Uterine smooth muscle cell (primary cell): ENCODE data around the gene PLEKHM1. TPM values are rescaled to one million over a fixed set of nuclear protein-coding genes. Genes with fewer than 3 reads are reported as not detected.

Experiments
- total RNA-seq: library from RNA; depleted of rRNA; stranded (reverse); fragments of >200 nt; gene quantifications from 2 replicates; pipeline ENCODE4 v1.2.3, GENCODE V29; 2014

PLEKHM1 gene
- total RNA-seq: 21.0 and 24.7 TPM in 2 replicates

DNA sequence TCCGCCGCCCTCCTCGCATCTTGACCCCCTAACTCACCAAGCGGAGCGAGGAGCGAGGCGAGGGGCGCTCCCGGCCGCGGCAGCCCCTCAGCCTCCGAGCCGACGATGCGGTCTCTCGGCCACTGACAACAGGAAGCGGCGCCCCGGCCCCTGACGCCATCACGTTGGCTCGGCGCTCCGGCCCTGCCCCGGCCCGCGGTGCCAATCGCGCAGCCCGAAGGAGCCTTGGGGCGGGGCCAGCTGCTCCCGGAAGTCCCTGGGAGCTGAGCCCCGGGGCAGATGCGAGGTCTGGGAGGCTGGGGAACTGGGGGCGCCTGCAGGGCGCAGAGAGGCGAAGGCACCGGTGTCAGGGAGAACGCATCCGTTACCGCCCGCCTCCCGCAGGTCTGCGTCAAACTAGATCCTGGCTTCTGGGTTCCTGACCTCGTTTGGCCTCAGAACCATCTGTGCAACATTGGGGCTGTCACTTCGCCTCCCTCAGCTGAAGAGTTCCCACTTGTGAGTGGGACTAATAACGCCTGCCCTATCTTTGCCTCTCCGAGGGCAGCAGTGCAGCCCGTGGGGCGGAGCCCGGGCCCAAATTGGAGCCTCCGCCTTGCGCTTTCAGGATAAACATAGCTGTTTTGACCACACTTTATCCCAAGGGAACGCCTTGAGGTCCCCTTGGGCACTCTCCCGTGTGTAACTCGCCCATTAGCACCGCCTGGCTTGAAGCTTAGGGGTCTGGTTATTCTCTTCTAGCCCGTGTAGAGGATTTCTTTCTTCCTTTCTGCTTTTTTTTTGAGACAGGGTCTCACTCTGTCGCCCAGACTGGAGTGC is at the start of gene PLEKHM1:
Gene PLEKHM1 (minus strand): TSS at position 107 of the 819 bp plus-strand sequence. CDS start 8,237 bp downstream, outside the sequence.

DNA sequence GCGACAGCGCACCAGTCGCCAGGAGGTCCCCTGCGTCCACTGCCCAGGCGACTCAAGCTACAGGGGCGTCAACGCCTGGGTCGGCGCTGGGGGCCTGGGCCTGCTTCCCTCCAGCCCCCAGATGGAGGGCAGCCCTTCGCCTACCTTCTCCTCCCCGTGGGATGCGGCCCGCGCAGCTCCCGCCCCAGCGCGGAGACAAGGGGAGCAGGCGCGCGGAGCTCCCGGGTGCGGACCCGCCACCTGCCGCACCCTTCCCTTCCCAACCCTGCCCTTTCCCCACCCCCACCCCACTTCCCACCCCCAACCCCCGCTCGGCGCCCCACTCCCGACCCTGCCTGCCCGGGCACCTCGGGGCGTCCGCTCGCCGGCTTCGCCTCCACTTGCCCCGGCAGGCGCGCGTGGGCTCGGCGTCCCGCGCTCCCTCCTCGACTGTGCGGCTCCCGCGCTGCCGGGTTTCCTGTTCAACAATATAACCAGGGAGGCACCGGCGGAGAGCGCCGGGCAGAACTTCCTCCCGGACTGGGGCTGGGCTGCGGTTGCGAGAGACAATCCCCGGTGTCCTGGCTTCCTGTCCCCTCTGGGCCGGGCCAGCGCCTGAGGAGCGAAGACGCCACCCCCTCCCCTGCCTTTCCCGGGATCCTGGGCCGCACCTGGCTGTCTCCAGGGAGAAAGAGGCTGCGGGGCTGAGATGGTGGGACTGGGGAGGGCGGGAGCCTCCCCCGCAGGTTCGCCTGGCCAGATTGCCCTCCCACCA is 57.9 kb downstream of the PLEKHM1 start, which contains the start of gene ARHGAP27:
Gene ARHGAP27 (minus strand): TSS at position 466 of the 754 bp plus-strand sequence. CDS start 2,591 bp downstream, outside the sequence.

Other genes starting within 250 kb of the PLEKHM1 start
- gene SPATA32, start 228.6 kb downstream of the PLEKHM1 start, total RNA-seq: 0.12 TPM in 1 of 2 replicates, not detected in the other
- gene MAP3K14, start 173.7 kb downstream of the PLEKHM1 start, total RNA-seq: 2.7 and 2.9 TPM in 2 replicates
- 4.1 and 6.4 TPM in 2 replicates for gene ARHGAP27, start 57.9 kb downstream of the PLEKHM1 start, total RNA-seq